AG04449 (cell line): Measurements from ENCODE around the gene JAK1.

Source experiments
- CTCF ChIA-PET: fragments of 350-600 bp; formaldehyde crosslinking; extraction: SDS; loops from one replicate; lab custom pipeline; 2021; ENCODE audit warnings: antibody characterized with exemption; lab: Yijun Ruan, JAX
- POLR2A ChIA-PET: fragments of 400-600, 350-600 bp; formaldehyde crosslinking; extraction: SDS; loops from one replicate; lab custom pipeline; 2020; ENCODE audit warnings: antibody characterized with exemption, inconsistent platforms; lab: Yijun Ruan, JAX
- DNase-seq: peaks from one replicate; pipeline ENCODE4 v3.0.0-alpha.2; 2010; ENCODE audit warnings: low read depth, low spot score
- H3K4me3 ChIP-seq: 2 replicates; pipeline ENCODE4 v1.5.1; 2011; ENCODE audit warnings: low read depth, mild to moderate bottlenecking, control low read depth, low read length
- CTCF ChIP-seq: IDR thresholded peaks from one replicate; pipeline ENCODE4 v1.5.1; 2011; ENCODE audit warnings: mild to moderate bottlenecking, moderate library complexity, low read length, control low read depth, inconsistent platforms; ENCODE audit not compliant: insufficient read depth; ENCODE audit errors: missing control alignments

Gene JAK1

GRCh38 chr1:64980745-64981600, 14.6 kb upstream of the JAK1 start:
- H3K4me3 ChIP-seq = no peak overlapping the region
- no peak for TF ChIP-seq CTCF
- POLR2A ChIA-PET = no interaction called here
- no peak for DNase-seq
- CTCF ChIA-PET = no interaction called here

- no peak for TF ChIP-seq CTCF
- ChIA-PET CTCF (interaction anchor here (1.0 kb wide), 1 partner anchor 32 kb away, joined by 3 read pairs; no protein-coding TSS in a partner anchor), POLR2A (no interaction called here)
These were observed 13.0 kb upstream of the JAK1 start for GRCh38 chr1:64979358-64979757.

GRCh38 chr1:64976361-64976760, 10.0 kb upstream of the JAK1 start:
- no peak for TF ChIP-seq CTCF
- CTCF ChIA-PET = no interaction called here
- POLR2A ChIA-PET = no interaction called here
- H3K4me3 ChIP-seq = no peak overlapping the region
- no peak for DNase-seq

More at GRCh38 chr1:64979358-64979757, 13.0 kb upstream of the JAK1 start:
- no peak overlapping the region for H3K4me3 ChIP-seq
- DNase-seq = no peak

GRCh38 chr1:64975740-64976139, 9.4 kb upstream of the JAK1 start:
- ChIA-PET POLR2A (no interaction called here), CTCF (no interaction called here)
- DNase-seq = no peak
- TF ChIP-seq CTCF = no peak
- no peak overlapping the region for H3K4me3 ChIP-seq

- no peak for DNase-seq
- ChIA-PET CTCF (no interaction called here), POLR2A (no interaction called here)
- no peak overlapping the region for H3K4me3 ChIP-seq
- TF ChIP-seq CTCF = no peak
These were observed 8.8 kb upstream of the JAK1 start for GRCh38 chr1:64975127-64975526.

- ChIA-PET CTCF (interaction anchor here (1.0 kb wide), 1 partner anchor 8 kb away, joined by 3 read pairs; no protein-coding TSS in a partner anchor), POLR2A (no interaction called here)
- DNase-seq = no peak
- no peak for TF ChIP-seq CTCF
- H3K4me3 ChIP-seq = no peak overlapping the region
These were observed 8.0 kb upstream of the JAK1 start for GRCh38 chr1:64974288-64974825.
